ENCODE results near the gene SGPP2. TPM values are rescaled to one million over a fixed set of nuclear protein-coding genes. Genes with fewer than 3 reads are reported as not detected.

Gene SGPP2
- total RNA-seq, 1 experiment from 2014 or later, result 56.9 TPM

GRCh38 chr2:222477962-222478608, 53.7 kb downstream of the SGPP2 start:
- Mint-ChIP-seq H3K27me3 (ENCODE audit: unreplicated experiment) (no peaks in the 10 kb centered on the region), H3K27ac (ENCODE audit: unreplicated experiment) (no peak overlapping the region), H3K4me3 (ENCODE audit: low read depth, unreplicated experiment) (no peak overlapping the region), H3K36me3 (ENCODE audit: insufficient read depth, unreplicated experiment) (peaks cover 13% of the 10 kb centered on the region), H3K9me3 (ENCODE audit: low read depth, unreplicated experiment) (no peaks in the 10 kb centered on the region), H3K4me1 (ENCODE audit: low read depth, unreplicated experiment) (no peaks in the 10 kb centered on the region)
- CTCF ChIA-PET, result no interaction called here
- intact Hi-C loops (cut with micrococcal nuclease; ENCODE audit: unreplicated experiment), result no loop called here
- no peak for TF ChIP-seq CTCF (IDR thresholded peaks at IDR 0.05; ENCODE audit: unreplicated experiment)
- no peak for DNase-seq
- BruUV-seq (replicated peaks), result no TSS peak

GRCh38 chr2:222479859-222480258, 55.5 kb downstream of the SGPP2 start:
- intact Hi-C loops (cut with micrococcal nuclease; ENCODE audit: unreplicated experiment), result loop anchor here (5.0 kb wide), 1 partner anchor 53 kb away; no protein-coding TSS in a partner anchor
- no TSS peak for BruUV-seq (replicated peaks)
- H3K4me1 Mint-ChIP-seq (ENCODE audit: low read depth, unreplicated experiment), result no peaks in the 10 kb centered on the region
- no peak overlapping the region for H3K4me3 Mint-ChIP-seq (ENCODE audit: low read depth, unreplicated experiment)
- H3K36me3 Mint-ChIP-seq (ENCODE audit: insufficient read depth, unreplicated experiment), result peaks cover 13% of the 10 kb centered on the region
- H3K9me3 Mint-ChIP-seq (ENCODE audit: low read depth, unreplicated experiment), result no peaks in the 10 kb centered on the region
- no peak for TF ChIP-seq CTCF (IDR thresholded peaks at IDR 0.05; ENCODE audit: unreplicated experiment)
- no peak overlapping the region for H3K27ac Mint-ChIP-seq (ENCODE audit: unreplicated experiment)
- CTCF ChIA-PET, result no interaction called here
- no peak for DNase-seq
- no peaks in the 10 kb centered on the region for H3K27me3 Mint-ChIP-seq (ENCODE audit: unreplicated experiment)

- H3K4me3 Mint-ChIP-seq (ENCODE audit: low read depth, unreplicated experiment), result no peak overlapping the region
- TF ChIP-seq CTCF (IDR thresholded peaks at IDR 0.05; ENCODE audit: unreplicated experiment), result no peak
- intact Hi-C loops (cut with micrococcal nuclease; ENCODE audit: unreplicated experiment), result loop anchor here (5.0 kb wide), 1 partner anchor 53 kb away; no protein-coding TSS in a partner anchor
- H3K9me3 Mint-ChIP-seq (ENCODE audit: low read depth, unreplicated experiment), result no peaks in the 10 kb centered on the region
- no peak for DNase-seq
- no peak overlapping the region for H3K27ac Mint-ChIP-seq (ENCODE audit: unreplicated experiment)
- BruUV-seq (replicated peaks), result no TSS peak
- H3K27me3 Mint-ChIP-seq (ENCODE audit: unreplicated experiment), result no peaks in the 10 kb centered on the region
- peaks cover 13% of the 10 kb centered on the region for H3K36me3 Mint-ChIP-seq (ENCODE audit: insufficient read depth, unreplicated experiment)
- H3K4me1 Mint-ChIP-seq (ENCODE audit: low read depth, unreplicated experiment), result no peaks in the 10 kb centered on the region
- CTCF ChIA-PET, result no interaction called here
Observed at GRCh38 chr2:222480497-222480896, 56.2 kb downstream of the SGPP2 start.

GRCh38 chr2:222481941-222482340, 57.6 kb downstream of the SGPP2 start:
- Mint-ChIP-seq H3K27ac (ENCODE audit: unreplicated experiment) (no peak overlapping the region), H3K9me3 (ENCODE audit: low read depth, unreplicated experiment) (no peaks in the 10 kb centered on the region), H3K27me3 (ENCODE audit: unreplicated experiment) (no peaks in the 10 kb centered on the region), H3K36me3 (ENCODE audit: insufficient read depth, unreplicated experiment) (peaks cover 13% of the 10 kb centered on the region), H3K4me1 (ENCODE audit: low read depth, unreplicated experiment) (no peaks in the 10 kb centered on the region), H3K4me3 (ENCODE audit: low read depth, unreplicated experiment) (no peak overlapping the region)
- BruUV-seq (replicated peaks), result no TSS peak
- CTCF ChIA-PET, result interaction anchor here (1.0 kb wide), 1 partner anchor 56 kb away, joined by 3 read pairs; no protein-coding TSS in a partner anchor
- TF ChIP-seq CTCF (IDR thresholded peaks at IDR 0.05; ENCODE audit: unreplicated experiment), result no peak
- DNase-seq, result no peak
- intact Hi-C loops (cut with micrococcal nuclease; ENCODE audit: unreplicated experiment), result loop anchor here (2.0 to 5.0 kb wide), 2 partner anchors 55 to 163 kb away; no protein-coding TSS in a partner anchor

All from Calu3 (cell line).